Amniotic stem cell (primary cell): ENCODE data around the gene STUM.
"Not testable (repeated sequence)": the region's sequence is repeated elsewhere in the genome, so short reads cannot be mapped to it uniquely, and the experiment has no call there.

Experiments used
- DNase-seq: peaks from one replicate; lab custom pipeline; 2025; lab: John Stamatoyannopoulos, UW

STUM gene

DNA sequence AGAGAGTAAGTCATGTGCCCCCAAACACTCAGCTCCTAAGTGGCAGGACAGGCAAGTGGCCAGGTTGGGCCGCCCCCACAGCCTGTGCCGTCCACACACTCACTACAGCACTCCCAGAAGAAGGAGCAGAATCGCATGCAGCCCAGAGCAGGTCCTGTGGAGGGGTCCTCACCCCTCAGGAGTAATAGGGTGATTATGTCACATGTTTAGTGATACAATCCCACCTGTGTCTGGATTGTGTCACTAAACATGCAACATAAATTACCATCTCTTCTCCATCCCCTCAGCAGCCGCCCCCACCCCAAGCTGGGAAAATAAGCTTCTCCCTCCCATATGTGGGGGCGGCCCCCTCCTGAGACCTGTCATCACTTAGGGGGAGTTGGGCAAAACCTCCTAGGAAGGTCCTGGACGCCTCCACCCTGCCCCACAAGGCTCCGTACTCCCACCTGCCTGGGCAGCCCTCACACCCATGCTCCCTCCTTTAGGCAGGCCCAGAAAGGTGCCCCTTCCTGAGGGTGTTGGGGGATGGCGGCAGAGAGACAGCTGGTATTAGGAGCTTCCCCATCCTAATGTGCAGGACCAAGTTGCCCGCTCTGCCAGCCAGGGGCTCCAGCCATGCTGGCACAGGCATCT is 56.9 kb downstream of the STUM start:
- DNase-seq = no peak

DNA sequence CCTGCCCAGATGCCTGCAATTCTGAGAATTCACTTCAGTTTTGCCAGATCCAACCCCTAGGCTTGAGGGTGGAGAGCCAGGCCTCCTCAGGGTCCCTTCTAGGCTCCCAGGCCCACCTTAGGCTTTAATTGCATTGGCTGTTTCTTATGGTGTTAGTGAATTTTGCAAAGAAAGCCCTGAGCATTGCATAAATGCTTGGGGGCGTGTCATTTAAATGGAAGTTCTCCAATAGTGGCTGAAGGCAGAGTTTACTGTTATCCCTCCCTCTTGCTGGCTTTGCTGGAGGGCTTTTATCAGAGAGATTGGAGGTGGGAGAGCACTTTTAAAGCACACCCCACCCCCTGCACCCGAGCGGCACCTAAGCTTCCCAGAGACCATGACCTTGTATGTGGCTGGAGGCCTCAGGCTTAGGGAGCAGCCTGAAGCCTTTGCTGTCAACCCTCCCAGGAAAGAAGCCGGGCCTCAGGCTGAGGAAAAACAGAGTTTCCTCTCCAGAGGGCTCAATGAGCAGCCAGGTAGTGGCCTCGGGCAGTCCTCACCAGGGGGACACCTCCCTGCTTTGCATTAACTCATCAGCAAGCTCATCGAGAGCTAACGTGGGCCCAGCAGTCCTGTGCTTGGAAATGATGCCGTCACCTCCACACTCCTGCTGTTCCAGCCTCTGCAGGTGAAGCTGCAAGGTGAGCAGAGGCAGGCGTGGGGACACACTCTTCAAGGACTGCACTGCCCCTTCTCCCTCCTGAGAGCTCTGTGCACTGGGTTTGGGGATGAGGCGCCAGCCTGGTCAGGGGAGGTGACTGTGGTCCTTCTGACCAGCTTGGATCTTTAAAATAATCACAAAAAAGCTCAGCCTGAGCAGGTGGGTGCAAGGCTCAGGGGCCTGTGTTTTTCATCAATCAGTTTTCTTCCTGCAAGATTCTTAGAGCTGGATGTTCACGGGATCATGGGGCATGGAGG is 58.0 kb downstream of the STUM start:
- no peak for DNase-seq

DNA sequence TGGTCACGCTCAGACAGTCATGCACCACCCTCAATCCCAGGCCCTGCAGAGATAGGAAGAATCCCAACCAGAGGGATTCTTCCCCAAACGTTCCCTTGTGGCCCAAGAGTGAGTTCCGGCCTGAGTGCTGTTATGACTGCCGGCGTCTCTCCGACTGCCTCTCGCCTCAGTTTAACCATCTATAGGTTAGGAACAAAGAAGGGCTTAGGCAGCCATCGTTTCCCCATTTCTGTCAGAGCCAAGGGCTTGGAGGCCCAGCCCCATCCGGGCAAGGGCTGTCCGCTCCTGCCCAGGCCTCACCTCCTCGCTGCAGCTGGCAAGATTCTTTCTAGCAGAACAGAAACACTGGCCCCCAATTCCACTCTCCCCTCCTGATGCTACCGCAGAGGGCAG is 58.7 kb downstream of the STUM start:
- DNase-seq = no peak

DNA sequence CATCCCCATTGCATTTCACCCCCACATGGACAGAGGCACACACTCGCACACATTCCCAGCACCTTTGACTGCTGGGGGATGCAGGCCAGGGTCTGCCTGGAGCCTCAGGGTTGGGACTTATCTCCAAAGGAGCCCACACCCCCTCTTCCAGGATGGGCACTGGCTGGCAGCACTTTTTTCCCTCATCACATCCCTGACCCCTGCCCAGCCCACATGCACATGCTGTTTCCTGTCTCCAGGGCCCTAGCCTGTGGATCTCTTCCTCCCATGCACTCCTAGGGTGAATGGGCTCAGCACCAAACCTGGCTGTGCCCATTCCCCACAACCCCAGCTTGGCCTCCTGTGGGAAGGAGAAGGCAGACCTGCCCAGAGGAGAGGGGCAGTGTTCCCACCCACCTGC is 59.3 kb downstream of the STUM start:
- no peak for DNase-seq

DNA sequence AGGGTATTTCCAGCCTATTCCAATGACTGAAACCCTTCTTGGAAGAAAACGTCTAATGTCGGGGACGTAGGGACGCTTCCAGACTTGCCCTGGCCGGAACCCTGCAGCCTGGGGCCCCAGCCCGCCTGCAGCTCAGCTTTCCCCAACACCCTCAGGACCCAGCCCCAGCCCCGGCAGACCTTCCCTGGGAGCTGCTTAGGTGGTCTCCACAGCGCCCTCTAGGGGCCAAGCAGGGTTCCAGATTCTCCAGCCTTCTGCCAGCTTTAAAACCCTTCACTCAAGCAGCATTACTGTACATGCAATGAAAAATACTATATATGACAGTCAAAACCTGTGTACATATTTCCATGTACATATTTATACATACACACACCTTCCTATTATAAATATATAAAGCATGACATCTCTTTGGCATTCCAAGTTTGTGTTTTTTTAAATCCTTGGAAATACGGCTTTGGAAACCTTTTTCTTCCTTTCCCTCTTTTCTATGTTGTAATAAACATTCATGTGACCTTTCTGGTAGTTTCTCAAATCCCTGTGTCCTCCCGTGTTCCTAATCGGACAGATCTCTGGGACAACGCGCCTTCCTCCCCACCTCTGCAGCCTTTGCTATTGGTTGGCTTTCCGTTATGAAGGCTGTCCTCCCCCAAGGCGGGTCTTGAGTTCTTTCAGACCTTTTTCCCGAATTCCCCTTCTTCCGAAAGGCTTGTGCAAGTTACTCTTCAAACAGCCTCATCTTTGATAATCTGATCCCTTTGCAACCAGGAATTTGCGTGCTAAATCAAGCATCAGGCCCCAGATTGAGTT is 60.3 kb downstream of the STUM start:
- DNase-seq = no peak

DNA sequence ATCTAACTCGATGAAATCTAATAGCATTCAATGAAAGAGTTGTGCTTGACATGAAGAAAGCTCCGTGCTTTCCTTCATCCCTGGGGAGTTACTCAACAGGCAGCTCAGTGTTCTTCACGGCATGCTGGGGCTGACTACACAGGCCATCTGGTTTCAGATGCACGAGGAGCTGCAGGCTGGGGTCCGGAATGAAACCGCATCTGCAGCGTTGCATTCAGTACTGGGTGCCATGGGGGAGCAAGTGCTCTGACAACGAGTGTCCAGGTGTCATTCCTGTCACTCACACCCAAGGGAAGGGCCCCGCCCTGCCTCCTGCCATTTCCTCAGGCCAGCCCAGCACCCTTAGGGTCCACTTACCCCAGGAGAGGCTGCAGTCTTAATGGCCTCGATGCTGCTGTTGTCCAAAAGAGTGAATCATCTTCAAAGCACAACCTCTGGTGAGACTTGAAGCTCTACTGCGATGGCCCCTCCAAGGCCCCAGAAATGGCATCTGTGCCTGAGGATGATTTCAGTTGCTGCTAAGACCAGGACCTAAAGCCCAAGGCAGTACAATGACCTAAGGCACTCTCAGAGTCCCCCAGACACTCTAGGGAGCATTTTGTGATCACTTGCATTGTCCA is 61.4 kb downstream of the STUM start:
- DNase-seq = no peak

DNA sequence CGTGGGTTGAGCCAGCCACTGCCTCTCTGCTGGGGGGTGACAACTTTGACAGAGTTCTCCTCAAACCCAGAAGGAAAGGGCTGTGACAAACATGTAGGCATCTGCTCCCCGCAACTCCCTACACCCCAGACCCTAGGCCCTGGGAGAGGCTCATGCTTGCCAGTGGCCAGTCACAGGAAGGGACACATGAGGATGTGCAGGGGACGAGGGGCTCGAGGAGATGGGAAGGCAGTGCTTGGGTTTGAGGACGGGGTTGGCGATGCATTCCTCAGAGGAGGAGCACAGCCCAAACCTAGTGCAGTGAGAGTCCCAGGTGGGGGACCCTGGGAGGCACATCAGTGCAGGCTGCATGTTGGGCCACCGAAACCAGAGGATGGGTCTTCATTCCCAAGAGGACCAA is 62.1 kb downstream of the STUM start:
- no peak for DNase-seq

DNA sequence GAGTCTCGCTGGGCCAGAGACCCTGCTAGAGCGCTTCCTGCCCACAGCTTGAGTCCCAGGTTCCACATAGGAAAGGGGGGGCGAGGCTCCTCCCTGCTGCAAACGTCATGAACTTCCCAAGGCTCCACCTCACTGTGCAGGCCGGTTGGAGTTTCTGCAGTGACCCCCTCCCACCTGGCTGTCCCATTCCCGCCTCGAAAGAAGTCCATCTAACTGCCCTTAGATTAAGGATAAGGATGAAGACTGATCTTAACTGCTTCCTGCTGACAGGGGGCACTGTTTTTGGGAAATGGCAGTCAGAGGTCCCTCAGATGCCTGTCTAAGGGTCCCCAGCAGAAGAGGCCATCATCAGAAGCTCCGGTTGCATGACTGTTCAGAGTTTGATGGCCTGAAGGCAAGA is 62.7 kb downstream of the STUM start:
- DNase-seq = no peak

DNA sequence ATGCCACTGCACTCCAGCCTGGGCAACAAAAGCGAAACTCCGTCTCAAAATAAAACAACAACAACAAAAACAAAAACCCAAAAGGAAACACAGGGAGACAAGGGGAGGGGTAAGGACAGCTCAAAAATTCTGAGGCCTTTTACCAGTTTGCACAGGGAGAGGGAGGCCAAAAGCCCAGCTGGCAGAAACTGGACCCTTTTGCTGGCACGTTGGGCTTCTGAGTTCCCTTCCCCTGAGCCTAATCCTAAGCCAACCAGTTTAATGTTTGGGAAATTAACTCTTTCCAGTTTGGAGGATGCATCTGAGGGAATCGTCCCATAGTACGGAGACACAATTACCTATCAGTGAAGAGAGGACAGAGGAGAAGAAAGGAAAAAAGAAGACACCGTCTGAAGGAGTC is 63.4 kb downstream of the STUM start:
- DNase-seq = not testable (repeated sequence)

DNA sequence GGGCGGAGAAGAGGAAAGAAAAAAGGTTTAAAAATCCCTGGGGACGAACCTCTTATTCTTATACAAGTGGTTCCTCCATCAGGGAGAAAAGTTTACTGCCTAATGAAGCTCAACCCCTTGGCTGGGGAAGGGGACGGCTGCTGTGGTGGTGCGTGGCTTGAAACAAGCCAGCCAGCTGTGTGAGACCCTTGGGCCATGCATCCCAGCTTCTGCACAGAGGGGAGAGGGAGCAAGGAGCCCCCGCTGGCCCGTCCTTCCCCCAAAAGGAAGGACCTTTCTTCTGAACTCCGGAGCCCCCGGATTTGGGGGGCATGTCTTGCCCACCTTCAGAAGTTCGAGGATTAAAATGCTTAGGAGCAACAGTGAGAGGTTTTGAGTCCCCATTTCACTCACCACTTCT is 67.3 kb downstream of the STUM start:
- no peak for DNase-seq

DNA sequence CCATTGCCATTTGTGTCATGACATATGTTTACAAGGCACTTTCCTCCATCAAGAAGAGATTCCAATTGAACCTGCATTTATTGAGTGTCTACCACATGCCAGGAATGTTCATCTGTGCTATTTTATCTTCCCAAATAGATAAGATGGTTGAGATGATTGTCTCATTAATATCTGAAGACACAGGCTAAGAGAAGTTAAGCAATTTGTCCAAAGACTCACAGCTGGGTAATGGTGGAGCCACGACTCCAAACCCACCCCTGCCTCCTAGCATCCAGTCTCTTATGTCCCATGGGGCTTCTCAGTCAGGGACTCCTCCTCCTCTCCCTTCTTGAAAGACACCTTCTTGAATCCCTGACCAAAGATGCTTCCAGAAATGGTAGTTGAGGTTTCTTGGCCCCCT is 68.1 kb downstream of the STUM start:
- DNase-seq = no peak

DNA sequence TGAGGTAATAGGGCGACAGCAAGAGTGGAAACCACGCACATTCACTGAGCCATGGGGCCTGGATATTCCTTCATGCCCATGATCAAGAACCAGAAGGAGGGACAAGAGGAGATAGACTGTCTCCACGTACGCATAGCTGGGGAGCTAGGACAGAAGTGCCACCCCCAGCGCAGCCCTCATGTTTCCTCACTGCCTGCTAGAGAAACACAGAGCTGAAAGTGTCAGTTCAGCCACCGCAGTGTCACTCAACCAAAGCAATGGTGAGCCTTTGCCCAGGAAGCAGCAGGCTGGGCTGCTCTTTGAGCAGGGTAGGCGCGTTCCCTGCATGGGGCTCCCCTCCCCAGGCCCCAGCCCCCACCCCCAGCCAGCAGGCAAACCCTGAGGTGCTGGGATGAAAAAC is 68.5 kb downstream of the STUM start:
- DNase-seq = no peak

DNA sequence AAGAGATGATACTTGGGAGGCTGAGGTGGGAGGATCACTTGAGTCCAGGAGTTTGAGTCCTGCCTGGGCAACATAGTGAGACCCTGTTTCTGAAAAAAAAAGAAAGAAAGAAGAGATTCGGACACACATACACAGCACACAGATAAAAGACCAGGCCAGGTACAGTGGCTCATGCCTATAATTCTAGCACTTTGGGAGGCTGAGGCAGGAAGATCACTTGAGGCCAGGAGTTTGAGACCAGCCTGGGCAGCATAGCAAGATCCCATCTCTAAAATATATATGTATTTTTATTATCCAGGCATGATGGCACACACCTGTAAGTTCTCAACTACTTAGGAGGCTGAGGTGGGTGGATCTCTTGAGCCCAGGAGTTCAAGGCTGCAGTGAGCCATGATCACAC is 69.2 kb downstream of the STUM start:
- DNase-seq = not testable (repeated sequence)

DNA sequence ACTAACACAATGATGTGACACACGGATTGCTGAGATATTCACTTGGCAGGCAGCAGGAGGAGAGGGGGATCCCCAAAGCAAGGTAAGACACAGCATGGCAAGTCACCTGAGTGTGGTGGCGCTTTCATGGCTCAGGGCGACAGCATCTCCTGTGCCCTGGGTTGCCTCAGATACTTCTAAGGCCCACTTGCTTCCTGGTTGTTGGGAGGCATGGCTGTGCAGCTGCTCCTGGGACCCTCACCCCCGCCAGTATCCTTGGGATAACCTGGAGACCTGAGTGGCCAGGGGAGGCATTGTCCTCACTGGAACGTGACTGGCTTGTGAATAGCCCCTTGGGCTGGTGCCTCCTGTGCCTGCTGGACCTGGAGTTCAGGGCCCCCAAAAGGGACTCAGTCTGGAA is 69.8 kb downstream of the STUM start:
- no peak for DNase-seq

DNA sequence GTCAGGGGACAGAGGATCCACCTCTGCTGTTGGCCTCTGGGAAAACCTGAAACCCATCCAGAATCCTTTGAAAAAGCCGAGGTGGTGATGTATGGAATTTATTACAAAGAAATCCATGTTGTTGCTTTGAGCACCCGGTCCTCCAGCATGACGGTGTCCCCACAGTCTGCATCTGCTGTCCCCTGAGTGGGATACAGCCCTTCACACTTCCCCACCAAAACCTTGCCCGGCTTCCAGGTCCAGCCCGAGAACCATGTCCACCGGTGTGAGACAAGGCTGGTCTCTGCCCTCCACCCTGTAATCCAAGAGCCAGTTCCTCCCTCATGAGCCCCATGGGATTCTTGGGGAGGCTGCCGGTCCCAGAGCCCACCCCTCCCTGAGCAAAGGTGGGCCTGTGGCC is 70.5 kb downstream of the STUM start:
- DNase-seq = no peak

DNA sequence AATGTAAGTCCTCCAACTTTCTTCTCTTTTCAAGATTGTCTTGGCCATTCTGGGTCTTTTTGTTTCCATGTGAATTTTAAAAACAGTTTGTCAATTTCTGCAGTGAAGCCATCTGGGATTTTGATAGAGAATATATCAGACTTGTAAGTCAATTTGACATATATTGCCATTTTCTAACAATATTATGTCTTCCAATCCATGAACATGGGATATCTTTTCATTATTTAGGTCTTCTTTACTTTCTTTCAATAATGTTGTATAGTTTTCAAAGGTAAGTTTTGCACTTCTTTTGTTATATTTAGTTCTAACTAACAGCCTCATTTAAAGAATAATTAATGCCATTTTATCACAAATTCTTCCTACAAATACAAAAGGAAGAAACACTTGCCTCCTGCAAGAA is 73.4 kb downstream of the STUM start:
- DNase-seq = no peak

DNA sequence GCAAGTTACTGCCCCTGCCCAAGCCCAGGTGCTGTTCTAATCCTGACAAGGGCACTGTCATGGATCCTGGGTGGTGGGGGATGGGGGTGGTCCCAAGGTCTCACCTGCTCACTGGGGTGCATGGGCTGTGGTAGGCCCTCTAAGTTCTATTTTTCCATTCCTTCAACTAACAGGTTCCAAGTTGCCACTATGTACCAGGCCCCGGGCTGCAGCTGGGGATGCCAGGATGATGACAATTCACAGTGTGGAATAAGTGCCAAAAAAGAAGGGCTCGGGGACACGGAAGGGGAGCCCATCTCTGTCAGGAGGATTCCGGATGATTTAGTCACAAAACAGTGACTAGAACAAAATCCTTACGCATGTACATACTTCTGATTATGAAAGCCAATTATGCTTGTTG is 76.0 kb downstream of the STUM start:
- DNase-seq = peak; percentile 34

DNA sequence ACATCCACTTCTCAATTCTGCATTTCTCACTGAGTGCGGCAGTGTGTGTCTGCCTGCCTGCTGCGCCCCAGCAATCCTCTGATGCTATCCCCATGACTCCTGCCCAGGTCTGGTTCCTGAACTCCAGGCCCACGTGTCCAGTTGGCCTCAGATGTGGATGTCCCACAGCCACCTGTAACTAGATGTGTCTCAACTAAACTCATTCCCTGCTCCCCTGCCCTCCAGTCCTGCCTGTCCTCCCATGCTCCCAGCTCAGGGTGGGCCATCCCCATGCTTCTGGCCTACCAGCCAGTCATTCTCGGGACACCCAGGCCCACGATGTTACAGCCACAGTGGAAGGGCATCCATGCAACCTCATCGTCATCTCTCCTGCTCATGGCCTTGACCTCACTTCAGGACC is 76.8 kb downstream of the STUM start:
- DNase-seq = no peak

DNA sequence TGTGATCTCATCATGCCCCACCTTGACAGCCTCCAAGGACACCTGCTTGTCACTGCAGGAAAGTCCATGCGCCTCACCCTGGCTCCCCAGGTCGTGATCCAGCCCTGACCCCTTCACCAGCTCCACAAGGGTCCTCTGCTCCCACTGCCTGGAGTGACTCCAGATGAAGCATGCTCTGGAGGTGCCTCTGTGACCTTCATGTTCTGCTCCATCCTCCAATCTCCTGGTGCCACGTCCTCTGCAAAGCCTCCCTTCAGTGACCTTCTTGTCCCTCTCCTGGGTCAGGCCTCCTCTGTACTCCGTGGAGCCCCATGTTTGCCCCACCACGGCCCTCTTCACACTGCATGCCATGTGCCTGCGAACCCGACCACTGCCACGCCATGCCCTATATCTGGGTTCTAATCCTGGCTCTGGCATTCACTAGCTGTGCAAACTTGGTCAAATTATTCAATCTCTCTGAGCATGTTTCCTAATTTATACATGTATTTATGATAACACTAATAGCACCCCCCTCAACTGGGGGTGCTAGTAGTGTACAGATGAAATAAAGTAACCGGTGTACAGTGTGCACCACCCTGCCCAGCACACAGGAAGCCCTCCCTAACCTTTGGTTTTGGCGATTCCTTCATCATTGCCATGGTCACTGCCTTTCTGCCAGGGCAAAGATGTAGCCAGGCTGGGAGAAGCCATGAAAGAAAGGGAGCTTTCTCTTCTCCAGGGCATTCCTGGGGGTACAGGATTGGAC is 77.4 kb downstream of the STUM start:
- DNase-seq = no peak

DNA sequence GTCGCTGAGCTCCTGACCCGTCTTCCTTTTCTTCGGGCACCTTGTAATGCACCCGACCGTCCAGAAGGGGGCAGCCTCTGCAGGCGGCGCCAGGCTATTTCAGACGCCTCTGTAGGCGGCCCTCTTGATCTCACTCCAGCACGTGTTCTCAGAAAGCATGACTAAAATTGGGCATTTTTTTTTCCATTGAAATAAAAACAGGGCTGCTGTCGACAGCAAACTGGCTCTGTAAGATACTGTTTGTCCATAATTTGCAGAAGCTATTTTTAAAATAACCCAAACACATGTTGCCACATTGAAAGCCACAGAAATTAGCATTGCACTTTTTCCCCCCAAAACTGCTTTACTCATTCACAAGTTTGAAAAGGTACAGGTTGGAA is 78.0 kb downstream of the STUM start:
- DNase-seq = no peak

DNA sequence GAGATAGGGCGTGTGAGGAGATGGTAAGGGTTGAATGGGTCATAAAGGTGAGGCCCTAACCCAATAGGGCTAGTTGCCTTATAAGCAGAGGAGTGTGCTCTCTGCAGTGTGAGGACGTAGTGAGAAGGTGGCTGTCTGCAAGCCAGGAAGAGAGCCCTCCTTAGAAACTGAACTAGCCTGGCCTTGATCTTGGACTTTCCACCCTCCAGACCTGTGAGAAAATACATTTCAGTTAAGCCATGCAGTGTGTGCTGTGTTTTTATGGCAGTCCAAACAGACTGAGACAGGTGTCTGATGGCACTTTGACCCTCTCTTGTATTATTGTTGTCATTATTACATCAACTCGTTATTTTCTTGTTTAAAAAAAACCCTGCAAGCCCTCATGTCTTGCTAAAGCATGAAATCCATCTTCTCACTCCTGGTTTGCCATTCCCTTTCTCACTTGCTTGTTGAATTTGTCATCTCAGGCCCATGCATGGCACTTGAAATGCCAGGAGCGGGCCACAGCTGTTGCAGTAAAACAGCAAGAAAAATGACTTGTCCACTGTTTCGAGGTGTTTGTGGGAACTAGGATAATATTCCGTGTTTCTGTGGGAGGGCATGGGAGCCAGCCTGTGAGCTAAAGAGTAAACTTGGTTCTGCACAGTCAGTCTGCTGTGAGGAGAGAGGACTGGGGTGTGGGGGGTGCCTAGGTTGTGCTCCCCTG is 78.6 kb downstream of the STUM start:
- no peak for DNase-seq
